Large intestine (tissue), 3 donors: ENCODE measurements around the gene SLC45A1. TPM values are rescaled to one million over a fixed set of nuclear protein-coding genes. Genes with fewer than 3 reads are reported as not detected.

Experiments
- DNase-seq, 2 donors: peaks; one replicate each; pipeline versions ENCODE4 v3.0.0 to v3.0.0-alpha.2; 2013
- H3K27ac ChIP-seq: one replicate; pipeline ENCODE4 v1.5.1; 2013; ENCODE audit warnings: low read length
- H3K27me3 ChIP-seq: 2 replicates; pipeline ENCODE4 v1.6.1; 2013; ENCODE audit warnings: low read length; ENCODE audit not compliant: control insufficient read depth, insufficient read depth
- H3K36me3 ChIP-seq: 2 replicates; pipeline ENCODE4 v1.6.1; 2013; ENCODE audit warnings: low read length; ENCODE audit not compliant: control insufficient read depth, insufficient read depth
- H3K4me1 ChIP-seq: one replicate; pipeline ENCODE4 v1.6.1; 2013; ENCODE audit warnings: low read length; ENCODE audit not compliant: control insufficient read depth, insufficient read depth
- H3K4me3 ChIP-seq: one replicate; pipeline ENCODE4 v1.5.1; 2013; ENCODE audit warnings: low read length
- H3K9me3 ChIP-seq: one replicate; pipeline ENCODE4 v1.6.1; 2013; ENCODE audit warnings: mild to moderate bottlenecking, low read depth, low read length, moderate library complexity; ENCODE audit not compliant: control insufficient read depth
- WGBS: methylation state at CpG from one replicate; pipeline ENCODE4 v1.1.5; 2013; ENCODE audit warnings: low lambda C conversion rate; ENCODE audit not compliant: insufficient coverage; 5-methylcytosine and 5-hydroxymethylcytosine counted together
- polyA plus RNA-seq: library from polyadenylated mRNA; unstranded; fragments of 120-200 nt; gene quantifications from one replicate; pipeline ENCODE4 v1.2.1, GENCODE V29; 2013

The SLC45A1 gene
- polyA plus RNA-seq, 1 donor = 2.0 TPM

GRCh38 chr1:8361198-8361849 lies 43.4 kb downstream of the SLC45A1 start:
- no peak for DNase-seq
- Histone ChIP-seq H3K27ac (no peak overlapping the region), H3K4me1 (peaks cover 3% of the 10 kb centered on the region), H3K4me3 (no peak overlapping the region), H3K9me3 (no peaks in the 10 kb centered on the region), H3K36me3 (peaks cover 97% of the 10 kb centered on the region), H3K27me3 (no peaks in the 10 kb centered on the region)
- no CpG with 5 or more reads among the region's 21 CpGs for WGBS

GRCh38 chr1:8362701-8363101 lies 44.8 kb downstream of the SLC45A1 start:
- H3K36me3 ChIP-seq = peaks cover 88% of the 10 kb centered on the region
- H3K4me1 ChIP-seq = peaks cover 6% of the 10 kb centered on the region
- no peaks in the 10 kb centered on the region for H3K9me3 ChIP-seq
- no peak overlapping the region for H3K4me3 ChIP-seq
- no peak overlapping the region for H3K27ac ChIP-seq
- no peaks in the 10 kb centered on the region for H3K27me3 ChIP-seq
- no peak for DNase-seq
- no CpG with 5 or more reads among the region's 13 CpGs for WGBS

- 80% methylated on average over 1 of the region's 8 CpGs for WGBS
- Histone ChIP-seq H3K4me1 (peaks cover 7% of the 10 kb centered on the region), H3K9me3 (no peaks in the 10 kb centered on the region), H3K36me3 (peaks cover 83% of the 10 kb centered on the region), H3K27ac (no peak overlapping the region), H3K4me3 (no peak overlapping the region), H3K27me3 (no peaks in the 10 kb centered on the region)
- DNase-seq = no peak
These were observed 45.4 kb downstream of the SLC45A1 start for GRCh38 chr1:8363186-8363766.

- H3K4me1 ChIP-seq = peaks cover 7% of the 10 kb centered on the region
- no CpG with 5 or more reads among the region's 18 CpGs for WGBS
- H3K27ac ChIP-seq = no peak overlapping the region
- H3K4me3 ChIP-seq = no peak overlapping the region
- peaks cover 79% of the 10 kb centered on the region for H3K36me3 ChIP-seq
- H3K9me3 ChIP-seq = no peaks in the 10 kb centered on the region
- no peaks in the 10 kb centered on the region for H3K27me3 ChIP-seq
- no peak for DNase-seq
These were observed 45.9 kb downstream of the SLC45A1 start for GRCh38 chr1:8363767-8364301.

GRCh38 chr1:8364528-8365442 lies 46.9 kb downstream of the SLC45A1 start:
- DNase-seq = peak in 1 of 2 donors; percentile 35

GRCh38 chr1:8365661-8366362 lies 47.9 kb downstream of the SLC45A1 start:
- Histone ChIP-seq H3K27me3 (no peaks in the 10 kb centered on the region), H3K36me3 (peaks cover 63% of the 10 kb centered on the region), H3K4me1 (peaks cover 7% of the 10 kb centered on the region), H3K27ac (no peak overlapping the region), H3K9me3 (no peaks in the 10 kb centered on the region), H3K4me3 (no peak overlapping the region)
- no peak for DNase-seq
- WGBS = no CpG with 5 or more reads among the region's 24 CpGs

More at GRCh38 chr1:8364528-8365442, 46.9 kb downstream of the SLC45A1 start:
- Histone ChIP-seq H3K27me3 (no peaks in the 10 kb centered on the region), H3K27ac (no peak overlapping the region), H3K9me3 (no peaks in the 10 kb centered on the region), H3K4me3 (no peak overlapping the region), H3K36me3 (peaks cover 72% of the 10 kb centered on the region), H3K4me1 (peaks cover 7% of the 10 kb centered on the region)
- no CpG with 5 or more reads among the region's 29 CpGs for WGBS

- no peak overlapping the region for H3K27ac ChIP-seq
These were observed 49.8 kb downstream of the SLC45A1 start for GRCh38 chr1:8367571-8368194.

GRCh38 chr1:8368956-8369639 lies 51.2 kb downstream of the SLC45A1 start:
- H3K4me3 ChIP-seq = no peak overlapping the region
- no peak overlapping the region for H3K27ac ChIP-seq
- peaks cover 26% of the 10 kb centered on the region for H3K4me1 ChIP-seq
- DNase-seq = no peak
- no CpG with 5 or more reads among the region's 5 CpGs for WGBS
- H3K36me3 ChIP-seq = peaks cover 55% of the 10 kb centered on the region
- no peaks in the 10 kb centered on the region for H3K27me3 ChIP-seq
- no peaks in the 10 kb centered on the region for H3K9me3 ChIP-seq

More at GRCh38 chr1:8367571-8368194, 49.8 kb downstream of the SLC45A1 start:
- H3K4me3 ChIP-seq = no peak overlapping the region
- no peaks in the 10 kb centered on the region for H3K9me3 ChIP-seq
- no CpG with 5 or more reads among the region's 8 CpGs for WGBS
- DNase-seq = peak in 1 of 2 donors; percentile 58
- peaks cover 16% of the 10 kb centered on the region for H3K4me1 ChIP-seq
- H3K36me3 ChIP-seq = peaks cover 56% of the 10 kb centered on the region
- no peaks in the 10 kb centered on the region for H3K27me3 ChIP-seq
